ENCODE results near the gene ZNF423.
"Not testable (repeated sequence)": the region's sequence is repeated elsewhere in the genome, so short reads cannot be mapped to it uniquely, and the experiment has no call there.

Gene ZNF423

DNA sequence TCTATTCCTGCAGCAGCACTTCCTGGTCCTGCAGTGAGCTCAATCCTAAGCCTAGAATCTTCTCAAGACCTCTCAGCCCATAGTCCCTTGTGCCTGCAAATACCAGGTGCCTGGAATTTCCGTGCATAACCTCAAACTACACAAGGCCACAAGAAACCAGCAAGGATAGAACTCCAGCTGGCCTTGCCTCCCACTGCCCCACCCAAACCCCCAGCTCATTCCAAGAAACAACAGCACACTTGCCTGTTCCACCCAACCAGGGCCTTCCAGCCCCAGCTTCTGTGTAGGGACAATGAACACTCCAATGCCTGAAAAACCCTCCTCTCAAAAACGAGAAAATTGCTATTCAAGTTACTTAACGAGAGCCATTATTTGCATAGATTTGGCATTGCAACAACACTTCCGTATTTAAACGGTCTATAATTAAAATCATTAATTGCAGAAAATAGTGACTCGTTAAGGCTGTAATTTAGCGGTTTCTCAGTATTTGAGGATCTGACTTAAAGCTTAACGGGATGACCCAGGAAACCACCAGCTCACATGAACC lies 335.3 kb downstream of the ZNF423 start:
- DNase-seq: no peak

DNA sequence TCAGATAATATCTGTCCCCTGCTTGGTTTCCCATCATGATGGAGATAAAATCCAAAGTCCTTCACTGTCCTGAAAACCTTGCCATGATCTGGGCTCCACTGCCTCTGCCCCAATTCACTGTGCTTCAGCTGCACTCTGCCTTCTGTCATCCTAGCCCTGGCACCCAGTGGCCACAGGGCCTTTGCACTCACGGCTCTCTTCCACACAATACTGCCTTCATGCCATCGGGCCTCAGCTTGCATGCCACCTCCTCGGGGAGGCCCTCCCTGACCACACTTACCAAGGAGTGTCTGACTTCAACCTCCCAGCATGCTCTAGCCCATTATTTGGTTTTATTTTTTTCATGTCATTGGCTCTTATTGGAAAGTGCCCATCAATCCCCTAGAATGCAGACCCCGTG lies 336.2 kb downstream of the ZNF423 start:
- DNase-seq: no peak

DNA sequence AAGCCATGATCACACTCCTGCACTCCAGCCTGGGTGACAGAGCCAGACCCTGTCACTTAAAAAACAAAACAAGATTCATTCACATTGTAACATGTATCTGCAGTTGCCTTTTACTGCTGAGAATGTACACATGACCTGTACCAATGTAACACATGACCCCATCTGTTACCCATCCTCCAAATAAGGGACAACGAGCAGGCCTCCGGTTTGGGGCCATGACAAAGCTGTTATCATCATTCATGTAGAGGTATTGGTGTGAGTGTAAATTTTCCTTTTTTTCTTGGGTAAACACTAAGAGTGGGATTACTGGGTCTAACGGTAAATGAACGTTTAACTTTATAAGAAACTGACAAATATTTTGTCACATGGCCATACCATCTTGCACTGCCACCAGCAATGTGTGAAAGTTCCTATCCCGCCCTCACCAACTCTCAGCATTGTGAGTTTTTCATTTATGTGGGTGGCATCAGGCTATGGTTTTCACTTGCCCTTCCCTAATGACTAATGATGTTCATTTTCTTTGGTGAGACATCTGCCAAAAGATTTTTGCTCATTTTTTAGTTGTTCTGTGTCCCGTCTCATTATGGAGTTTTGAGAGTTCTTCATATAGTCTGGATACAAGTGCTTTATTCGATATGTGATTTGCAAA lies 336.8 kb downstream of the ZNF423 start:
- DNase-seq: no peak

DNA sequence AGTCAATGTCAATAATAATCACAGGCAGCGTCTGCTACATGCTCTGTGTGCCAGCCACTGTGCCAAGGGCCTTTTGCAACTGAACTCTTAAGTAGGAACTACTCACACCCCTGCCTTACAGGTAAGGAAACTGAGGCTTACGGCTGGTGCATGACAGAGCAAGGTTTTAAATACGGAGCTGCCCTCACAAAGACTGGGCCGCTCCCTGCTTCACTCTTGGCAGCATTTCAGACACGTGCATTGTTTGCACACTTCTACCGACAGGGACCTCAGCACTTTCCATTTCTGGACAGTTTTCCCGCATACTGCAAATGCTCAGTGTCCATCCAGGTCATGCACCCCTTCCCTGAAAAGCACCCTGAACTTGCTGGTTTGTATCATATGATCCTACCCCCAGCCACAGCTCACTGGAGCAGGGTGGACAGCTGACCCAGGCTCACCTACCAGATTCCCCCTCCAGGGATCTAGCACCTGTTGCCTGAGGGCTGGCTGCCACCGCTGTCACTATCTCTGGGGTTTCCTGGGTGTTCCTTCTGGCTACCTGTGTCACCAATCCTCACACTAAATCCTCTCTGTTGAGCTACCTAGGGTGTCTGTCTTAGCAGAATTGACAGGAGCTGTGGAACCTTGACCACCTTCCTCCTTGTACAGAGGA lies 339.4 kb downstream of the ZNF423 start:
- DNase-seq: no peak

DNA sequence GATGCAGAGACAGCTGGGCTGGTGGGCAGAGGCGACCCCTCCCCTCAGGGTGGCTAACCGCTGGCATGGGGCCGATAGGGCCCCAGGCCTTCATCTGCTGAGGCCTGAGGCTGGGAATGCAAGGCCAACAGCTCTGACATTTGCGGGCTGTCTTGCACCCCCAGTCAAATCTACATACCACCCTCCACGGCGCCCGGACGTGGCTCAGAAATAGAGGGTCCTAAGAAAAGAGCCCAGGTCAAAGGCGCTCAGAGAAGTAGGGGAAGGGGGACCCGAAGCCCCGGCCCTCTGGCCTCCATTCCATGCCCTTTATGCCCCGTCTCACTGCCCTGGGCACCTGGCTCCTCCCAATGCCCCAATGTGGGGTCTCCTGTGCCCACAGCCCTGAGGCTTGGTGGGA lies 340.1 kb downstream of the ZNF423 start:
- DNase-seq: no peak

DNA sequence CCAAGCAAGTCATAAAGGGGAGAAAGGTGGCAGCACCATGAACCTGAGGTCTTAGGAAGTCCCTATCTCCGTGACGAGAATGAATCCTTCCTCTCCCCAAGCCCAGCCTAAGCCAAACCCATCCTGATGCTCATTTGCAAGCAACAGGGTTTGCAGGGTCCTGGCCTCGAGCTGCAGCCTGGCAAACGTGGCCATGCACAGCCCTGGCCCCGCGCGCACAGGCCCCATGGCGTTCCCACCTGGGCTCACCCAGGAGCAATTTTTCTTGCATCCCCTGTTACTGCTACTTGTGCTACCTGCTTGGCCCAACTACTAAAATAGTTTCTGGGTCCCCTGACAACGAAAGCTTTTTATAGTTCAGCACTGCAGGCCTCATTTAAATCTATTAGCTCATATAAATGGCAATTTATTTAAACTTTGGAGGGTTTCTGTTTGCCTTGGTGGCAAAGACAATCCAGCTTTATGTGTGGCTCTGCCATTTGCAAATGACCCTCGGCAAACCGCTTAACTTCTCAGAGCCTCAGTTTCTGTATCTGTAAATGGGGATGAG lies 340.8 kb downstream of the ZNF423 start:
- no peak for DNase-seq

DNA sequence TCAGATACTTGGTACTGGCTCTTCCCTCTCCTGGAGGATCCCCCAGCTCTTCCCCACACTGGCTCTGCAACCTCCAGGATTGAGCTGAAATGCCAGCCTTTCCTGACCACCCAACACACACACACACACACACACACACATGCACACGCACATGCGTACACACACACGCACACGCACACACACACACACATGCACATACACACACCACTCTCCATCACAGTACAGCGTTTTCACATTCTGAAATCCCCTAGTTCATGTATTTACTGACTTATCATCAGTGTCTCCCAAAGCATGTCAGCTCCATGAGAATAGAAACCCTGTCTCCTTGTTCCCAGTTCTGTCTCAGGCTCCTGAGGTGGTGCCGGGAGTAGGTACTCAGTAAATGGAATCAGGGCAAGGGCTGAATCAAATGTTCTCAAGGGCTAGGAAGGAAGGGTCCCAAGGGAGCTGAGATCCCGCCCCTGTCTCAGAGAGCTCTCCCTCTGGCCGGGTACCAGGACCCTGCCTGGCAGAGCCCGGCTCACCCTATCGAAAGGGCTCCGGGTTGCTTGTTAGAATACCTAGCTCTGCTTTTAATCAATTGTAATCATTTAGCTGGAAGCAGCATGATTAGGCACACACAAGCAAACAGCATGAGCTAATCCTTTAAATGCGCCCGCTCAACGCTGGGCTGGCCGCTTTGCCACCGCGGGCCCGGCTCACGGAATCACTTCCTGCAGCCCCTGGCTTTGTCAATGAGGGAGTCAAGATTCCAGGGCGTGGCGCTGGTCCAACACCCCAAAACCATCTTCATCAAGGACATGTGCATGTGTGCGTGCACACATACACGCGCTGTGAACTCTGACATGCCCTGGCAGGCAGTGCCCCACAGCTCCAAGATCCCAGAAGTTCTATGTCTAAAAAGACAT lies 341.6 kb downstream of the ZNF423 start:
- peak; percentile 38 for DNase-seq

DNA sequence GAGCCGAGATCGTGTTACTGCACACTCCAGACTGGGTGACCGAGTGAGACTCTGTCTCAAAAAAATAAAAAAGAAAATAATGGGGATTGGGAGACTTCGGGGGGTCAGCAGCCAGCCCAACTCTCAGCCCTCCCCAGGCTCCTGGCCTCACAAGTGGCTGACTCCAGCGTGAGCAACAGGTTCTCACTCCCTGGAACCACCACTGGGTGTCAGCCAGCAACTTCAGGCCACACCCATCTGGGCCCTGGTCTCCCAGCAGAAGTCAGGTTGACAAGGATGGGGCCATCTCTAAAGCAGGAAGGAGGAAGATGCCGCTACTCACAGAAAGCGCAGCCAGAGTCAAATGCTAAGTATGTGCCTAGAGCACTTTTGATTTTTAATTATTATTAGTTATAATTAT lies 342.9 kb downstream of the ZNF423 start:
- no peak for DNase-seq

DNA sequence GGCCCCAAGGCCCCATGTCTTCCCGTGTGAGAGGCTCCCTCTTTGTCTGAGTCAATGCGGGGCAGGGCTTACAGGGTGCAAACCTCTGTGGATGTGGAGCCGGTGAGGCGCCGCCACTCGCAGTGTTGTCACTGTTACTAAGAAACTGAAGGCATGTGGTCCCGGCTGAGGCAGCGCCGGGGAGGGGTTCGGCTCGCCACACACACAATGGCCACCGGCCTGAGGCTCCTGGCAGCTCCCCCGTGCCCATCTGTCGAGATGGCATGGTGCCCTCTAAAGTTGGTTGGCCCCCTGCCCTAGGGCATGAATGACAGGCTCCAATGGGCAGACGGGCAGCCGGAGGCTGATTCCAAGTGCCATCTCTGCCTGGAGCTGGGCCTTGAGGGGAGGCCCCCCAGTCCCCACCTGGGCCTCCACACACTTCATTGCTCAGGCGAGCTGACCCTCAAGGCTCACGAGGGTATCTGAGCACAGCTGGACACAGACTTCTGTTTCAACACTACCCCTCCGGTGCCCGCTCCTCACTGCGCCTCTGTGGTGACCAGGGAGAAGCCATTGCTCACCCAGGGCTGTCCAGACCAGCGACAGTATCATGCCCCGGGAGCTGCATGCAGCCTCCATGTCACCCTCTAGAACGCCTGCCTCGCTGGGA lies 345.1 kb downstream of the ZNF423 start:
- no peak for DNase-seq

DNA sequence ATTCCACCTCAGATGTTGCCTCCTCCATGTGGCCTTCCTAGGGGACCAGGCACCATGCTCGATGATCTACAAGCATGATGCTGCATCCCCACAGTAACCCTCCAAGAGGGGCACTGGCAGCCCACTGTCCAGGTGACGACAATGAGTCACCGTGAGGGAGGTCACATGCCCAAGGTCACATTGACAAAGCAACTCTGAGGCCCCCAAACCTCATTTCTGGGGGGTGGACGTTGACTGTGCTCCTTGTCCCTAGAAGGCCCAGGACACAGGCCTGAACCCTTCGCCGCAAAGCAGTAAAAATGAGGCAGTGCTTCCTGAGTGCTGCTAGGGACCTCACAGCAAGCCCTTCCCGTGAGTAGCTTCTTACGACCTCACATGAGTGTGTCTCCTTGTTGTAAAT lies 345.8 kb downstream of the ZNF423 start:
- no peak for DNase-seq

DNA sequence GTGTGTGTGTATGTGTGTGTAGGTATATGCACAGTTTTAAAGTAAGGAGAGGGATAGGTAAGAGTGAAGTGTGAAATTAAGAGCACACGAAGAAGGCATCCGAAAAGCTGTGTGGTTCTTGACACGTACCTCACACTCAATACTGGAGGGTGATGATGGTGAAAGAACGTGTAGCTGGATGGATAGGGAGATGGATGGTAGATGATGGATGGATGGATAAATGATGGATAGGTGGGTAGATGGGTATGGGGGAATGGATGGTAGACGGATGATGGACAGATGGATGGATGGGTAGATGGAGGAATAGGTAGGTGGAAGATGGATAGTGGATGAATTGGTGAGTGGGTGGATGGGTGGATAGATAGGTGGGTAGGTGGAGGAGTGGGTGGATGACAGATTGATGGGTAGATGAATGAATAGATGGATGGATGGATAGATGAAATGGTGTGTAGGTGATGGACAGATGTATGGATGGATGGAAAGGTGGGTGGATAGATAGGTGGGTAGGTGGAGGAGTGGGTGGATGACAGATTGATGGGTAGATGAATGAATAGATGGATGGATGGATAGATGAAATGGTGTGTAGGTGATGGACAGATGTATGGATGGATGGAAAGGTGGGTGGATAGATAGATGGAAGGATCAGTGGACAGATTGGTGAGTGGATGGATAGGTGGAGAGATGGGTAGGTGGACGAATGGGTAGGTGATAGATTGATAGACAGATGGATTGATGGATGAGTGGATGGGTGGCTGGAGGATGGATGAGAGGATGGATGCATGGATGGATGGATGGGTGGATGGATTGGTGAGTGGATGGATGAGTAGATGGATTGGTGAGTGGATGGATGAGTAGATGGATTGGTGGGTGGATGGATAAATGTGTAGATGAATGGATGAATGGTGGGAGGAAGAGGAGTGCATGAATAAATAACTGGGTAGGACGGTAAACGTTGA lies 349.6 kb downstream of the ZNF423 start:
- not testable (repeated sequence) for DNase-seq

DNA sequence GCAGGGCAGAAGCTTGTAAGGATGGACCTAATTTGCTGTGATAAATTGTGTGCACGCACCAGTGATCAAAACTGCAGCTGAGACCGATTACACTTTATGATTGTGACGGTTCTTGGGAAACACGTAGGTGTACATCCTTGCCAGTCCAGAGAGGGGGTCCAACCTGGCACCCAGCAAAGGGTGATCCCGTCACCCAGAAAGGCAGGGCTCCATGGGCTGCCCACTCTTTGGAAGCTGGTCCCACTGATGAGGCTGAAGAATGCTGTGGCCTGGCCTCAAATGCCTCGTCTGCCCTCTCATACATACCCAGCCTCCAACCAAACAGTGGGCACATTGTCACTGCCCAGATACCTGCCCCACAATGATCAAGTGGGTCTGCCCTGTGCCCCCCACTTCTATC lies 350.4 kb downstream of the ZNF423 start:
- DNase-seq: no peak

DNA sequence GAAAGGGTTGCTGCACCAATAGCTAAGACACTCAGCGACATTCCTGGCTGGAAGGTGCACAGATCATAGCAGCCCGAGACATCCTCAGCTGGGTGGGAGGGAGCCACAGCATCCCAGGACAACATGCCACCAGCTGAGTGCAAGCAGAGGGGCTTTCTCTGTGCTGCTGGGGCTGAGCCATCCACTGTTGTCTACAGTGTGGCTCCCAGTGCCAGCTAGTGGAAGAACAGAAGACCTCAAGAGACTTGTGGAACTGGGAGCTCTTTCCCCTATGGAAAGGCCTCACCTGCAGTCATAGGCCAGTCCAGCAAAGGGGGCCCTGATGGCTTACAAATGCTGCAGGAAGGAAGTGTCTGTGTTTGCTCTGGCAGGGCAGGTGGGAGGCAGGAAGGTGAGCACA lies 351.3 kb downstream of the ZNF423 start:
- no peak for DNase-seq

DNA sequence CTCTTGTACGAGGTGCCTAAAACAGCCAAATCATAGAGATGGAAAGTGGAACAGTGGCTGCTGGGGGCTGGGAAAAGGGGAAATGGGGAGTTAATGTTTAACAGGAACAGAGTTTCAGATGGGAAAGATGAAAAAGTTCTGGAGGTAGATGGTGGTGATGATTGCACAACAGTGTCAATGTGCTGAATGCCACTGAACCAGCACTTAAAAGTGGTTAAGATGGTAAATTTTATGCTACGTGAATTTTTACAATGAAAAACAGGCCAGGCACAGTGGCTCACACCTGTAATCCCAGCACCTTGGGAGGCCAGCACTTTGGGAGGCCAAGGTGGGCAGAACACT lies 351.9 kb downstream of the ZNF423 start:
- no peak for DNase-seq

DNA sequence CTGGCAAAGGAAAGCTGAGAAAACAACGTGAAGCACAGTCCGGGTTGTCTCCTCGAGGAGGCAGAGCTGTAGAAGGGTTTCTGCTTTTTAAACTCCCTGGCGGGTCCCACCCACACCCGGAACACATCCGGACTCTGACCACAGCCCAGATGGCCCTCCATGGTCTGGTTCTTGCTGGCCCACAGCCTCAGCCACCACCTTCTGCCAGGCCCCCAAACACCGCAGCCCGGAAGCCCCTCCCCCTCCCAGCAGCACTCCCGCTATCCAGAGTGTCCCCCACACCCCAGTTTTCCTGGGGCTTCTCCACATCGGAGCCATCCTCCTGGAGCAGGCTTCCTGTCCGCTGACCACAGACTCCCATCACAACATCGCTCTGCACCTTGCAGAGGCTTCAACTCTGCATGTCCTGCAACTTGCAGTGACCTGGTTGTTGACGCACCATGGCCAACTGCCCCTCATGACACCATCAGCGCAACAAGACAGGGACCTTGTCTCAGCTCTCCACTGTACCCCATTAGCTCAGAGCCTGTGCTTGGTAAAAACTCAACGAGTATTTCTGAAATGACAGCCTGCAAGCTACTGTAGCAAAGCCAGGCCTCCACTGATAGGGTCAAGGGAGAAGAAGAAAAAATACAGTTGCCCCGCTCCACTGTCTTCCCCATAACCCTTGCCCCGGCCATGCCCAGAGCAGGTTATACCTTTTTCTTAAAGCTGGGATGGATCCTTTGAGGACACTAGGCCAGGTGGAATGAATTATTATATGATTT lies 352.5 kb downstream of the ZNF423 start:
- no peak for DNase-seq

DNA sequence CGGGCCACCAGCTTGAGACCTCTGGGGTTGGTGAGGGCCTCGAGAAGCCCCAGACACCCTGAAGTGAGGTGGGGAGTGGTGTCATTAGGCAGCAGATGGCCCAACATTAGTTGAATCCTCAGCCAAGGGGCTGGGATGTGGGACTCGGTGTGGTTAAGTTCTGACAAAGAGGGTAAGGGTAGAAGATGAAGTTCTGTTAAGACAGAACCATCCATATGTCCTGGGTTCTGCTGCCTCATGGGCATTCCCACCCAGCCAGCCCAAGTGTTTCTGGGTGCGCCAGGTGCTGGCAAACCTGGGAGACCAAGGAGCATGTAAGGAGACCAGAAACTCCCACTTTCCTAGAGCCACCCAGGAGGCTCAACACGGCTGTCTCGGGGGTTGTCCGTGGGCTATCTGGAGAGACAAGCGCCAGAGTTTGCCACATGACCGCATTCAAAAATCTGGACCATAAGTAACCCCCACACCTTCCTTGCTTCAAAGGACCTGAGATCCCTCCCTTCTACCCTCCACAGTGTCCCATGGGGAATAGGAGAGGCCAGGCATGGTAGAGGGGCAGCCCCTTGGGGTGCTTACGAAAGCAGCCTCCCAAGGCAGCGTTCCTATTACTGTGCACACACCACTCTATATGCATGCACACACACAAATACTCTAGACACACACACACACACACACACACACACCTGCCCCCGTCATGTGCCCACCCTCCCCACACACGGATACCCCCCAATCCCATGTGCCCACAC lies 353.6 kb downstream of the ZNF423 start:
- no peak for DNase-seq

DNA sequence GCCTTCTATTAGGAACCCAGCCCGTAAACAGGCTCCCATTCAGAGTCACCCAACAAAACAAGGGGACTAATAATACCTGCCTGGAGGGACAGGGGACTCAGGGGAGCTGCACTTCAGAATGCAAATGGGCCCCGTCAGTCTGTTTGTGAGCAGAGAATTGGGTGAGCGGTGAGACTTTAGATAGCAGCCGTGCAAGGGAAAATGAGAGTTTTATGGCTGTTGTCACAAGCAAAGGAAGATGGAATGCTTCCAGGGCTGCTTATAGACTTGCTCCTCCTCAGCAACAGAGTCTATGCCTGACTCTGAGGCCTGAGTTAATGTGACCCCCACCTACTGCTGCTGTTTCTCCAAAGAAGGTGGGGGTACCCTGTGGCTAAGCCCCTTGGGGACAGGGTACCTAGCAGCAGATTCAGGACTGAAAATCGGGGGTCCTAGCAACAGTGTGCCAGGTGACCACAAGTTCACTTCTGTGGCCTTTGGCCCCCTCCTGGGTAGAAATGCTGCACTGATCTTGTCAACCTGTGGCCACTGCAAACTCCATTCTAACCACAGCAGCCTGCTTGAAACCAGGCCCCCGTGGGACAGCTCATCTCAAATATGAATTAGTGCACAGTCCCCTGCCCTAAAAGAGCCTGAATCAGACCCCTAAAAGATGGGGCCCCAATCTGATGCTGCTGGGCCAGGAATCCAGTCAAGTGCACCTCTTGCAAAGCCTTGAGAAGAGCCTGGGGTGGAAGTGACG lies 355.9 kb downstream of the ZNF423 start:
- no peak for DNase-seq

DNA sequence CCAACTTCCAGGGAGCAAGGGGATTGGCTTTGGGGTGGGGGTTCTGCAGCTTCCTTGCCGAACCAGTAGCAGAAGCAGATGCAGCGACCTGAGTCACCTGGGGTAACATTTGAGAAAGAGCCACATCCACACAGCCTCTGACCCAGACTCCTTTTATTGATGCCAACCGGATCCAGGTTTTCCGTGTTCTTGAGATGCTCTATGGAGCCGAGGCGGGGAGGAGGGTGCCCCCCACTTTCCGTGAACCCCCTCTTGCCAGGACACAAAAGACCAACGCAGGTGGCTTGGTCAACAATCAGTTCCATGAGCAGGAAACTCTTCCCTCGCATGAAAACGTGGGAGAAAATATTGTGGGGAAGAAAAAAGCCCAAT lies 356.5 kb downstream of the ZNF423 start:
- no peak for DNase-seq

DNA sequence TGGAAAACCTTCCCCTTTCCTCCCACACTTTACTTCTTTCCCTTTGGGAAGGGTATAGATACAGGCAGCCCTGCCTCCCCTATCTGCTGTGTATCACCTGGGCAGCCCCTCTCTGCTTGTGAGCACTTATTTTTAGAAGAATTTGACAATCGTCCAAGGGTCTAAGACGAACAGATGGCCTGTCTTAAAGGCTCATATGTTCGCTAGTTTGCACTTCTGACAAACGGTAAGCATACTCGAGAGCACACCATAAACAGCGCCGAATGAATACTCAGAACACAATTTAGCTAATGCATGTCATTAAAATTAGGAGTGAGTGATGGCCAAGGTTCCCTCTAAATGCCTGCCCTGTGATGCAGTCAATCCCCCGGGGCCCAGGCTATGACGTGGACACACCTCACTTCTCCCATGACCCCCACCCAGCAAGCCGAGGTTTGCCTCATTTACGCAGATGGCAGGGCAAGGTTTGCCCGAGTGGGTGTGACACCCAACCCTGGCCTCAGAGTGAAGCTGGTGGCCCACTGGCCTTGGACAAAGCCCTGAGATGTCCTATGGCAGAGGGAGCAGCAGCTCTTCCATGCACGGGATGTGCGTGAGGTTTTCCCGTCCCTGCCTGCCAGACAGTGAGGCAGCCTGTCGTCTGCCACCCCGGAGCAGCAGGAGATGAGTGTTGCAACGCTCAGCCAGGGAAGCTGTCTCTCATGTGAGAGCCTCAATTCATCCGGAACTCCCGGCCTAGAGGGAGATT lies 357.1 kb downstream of the ZNF423 start:
- peak; percentile 96 for DNase-seq
